ENCODE results near the gene MTCL1. TPM values are rescaled to one million over a fixed set of nuclear protein-coding genes. Genes with fewer than 3 reads are reported as not detected.

Gene MTCL1
- total RNA-seq, 1 experiment from 2014 or later: 50.1 TPM

- in situ Hi-C loops (cut with HindIII; ENCODE audit: low pct_unique_long_range_greater_than_20kb, low sequenced_read_pairs): no loop called here
- Histone ChIP-seq H3K36me3 (ENCODE audit: control insufficient read depth, insufficient read depth, low read length) (peaks cover 4% of the 10 kb centered on the region), H3K4me1 (ENCODE audit: control insufficient read depth, insufficient read depth, low read length) (peaks cover 46% of the 10 kb centered on the region), H3K4me3 (ENCODE audit: low read depth in 2 of 2, low read length in 2 of 2) (peak overlapping the region in 1 of 2 experiments; percentile 20; a peak in 2 of 4 replicates), H3K27ac (ENCODE audit: low read length) (peak overlapping the region; percentile 81), H3K27me3 (ENCODE audit: control insufficient read depth, insufficient read depth, low read length) (no peaks in the 10 kb centered on the region), H3K9me3 (ENCODE audit: control insufficient read depth, insufficient read depth, low read depth, low read length) (no peaks in the 10 kb centered on the region)
- POLR2A ChIA-PET: interaction anchor here (0.7 kb wide), 1 partner anchor 30 kb away, joined by 7 read pairs; no protein-coding TSS in a partner anchor
- no TSS peak for BruUV-seq (replicated peaks)
- peak; percentile 84 for DNase-seq (ENCODE audit: low read depth, low spot score)
- ATAC-seq: peak; percentile 92
- intact Hi-C loops (cut with micrococcal nuclease; ENCODE audit: unreplicated experiment): loop anchor here (10.0 kb wide), 1 partner anchor 184 kb away; no protein-coding TSS in a partner anchor
- CTCF ChIA-PET: no interaction called here
- TF ChIP-seq, protein P1, sequence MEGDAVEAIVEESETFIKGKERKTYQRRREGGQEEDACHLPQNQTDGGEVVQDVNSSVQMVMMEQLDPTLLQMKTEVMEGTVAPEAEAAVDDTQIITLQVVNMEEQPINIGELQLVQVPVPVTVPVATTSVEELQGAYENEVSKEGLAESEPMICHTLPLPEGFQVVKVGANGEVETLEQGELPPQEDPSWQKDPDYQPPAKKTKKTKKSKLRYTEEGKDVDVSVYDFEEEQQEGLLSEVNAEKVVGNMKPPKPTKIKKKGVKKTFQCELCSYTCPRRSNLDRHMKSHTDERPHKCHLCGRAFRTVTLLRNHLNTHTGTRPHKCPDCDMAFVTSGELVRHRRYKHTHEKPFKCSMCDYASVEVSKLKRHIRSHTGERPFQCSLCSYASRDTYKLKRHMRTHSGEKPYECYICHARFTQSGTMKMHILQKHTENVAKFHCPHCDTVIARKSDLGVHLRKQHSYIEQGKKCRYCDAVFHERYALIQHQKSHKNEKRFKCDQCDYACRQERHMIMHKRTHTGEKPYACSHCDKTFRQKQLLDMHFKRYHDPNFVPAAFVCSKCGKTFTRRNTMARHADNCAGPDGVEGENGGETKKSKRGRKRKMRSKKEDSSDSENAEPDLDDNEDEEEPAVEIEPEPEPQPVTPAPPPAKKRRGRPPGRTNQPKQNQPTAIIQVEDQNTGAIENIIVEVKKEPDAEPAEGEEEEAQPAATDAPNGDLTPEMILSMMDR (IDR thresholded peaks at IDR 0.05): no peak
- TF ChIP-seq POLR2AphosphoS5 (IDR thresholded peaks at IDR 0.05; ENCODE audit: low read depth, low read length) (peak; percentile 65; the same call in 1 of the 2 replicates), SIN3A (IDR thresholded peaks at IDR 0.05; ENCODE audit: borderline replicate concordance, insufficient read depth, low read depth, low read length) (no peak)
Measured at GRCh38 chr18:8800445-8800844, 95.1 kb downstream of the MTCL1 start.

- peak; percentile 4 for DNase-seq (ENCODE audit: low read depth, low spot score)
- intact Hi-C loops (cut with micrococcal nuclease; ENCODE audit: unreplicated experiment): loop anchor here (10.0 kb wide), 1 partner anchor 184 kb away; no protein-coding TSS in a partner anchor
- Histone ChIP-seq H3K4me1 (ENCODE audit: control insufficient read depth, insufficient read depth, low read length) (peaks cover 43% of the 10 kb centered on the region), H3K27ac (ENCODE audit: low read length) (peak overlapping the region; percentile 81), H3K36me3 (ENCODE audit: control insufficient read depth, insufficient read depth, low read length) (peaks cover 4% of the 10 kb centered on the region), H3K4me3 (ENCODE audit: low read depth in 2 of 2, low read length in 2 of 2) (no peak overlapping the region), H3K27me3 (ENCODE audit: control insufficient read depth, insufficient read depth, low read length) (no peaks in the 10 kb centered on the region), H3K9me3 (ENCODE audit: control insufficient read depth, insufficient read depth, low read depth, low read length) (no peaks in the 10 kb centered on the region)
- no TSS peak for BruUV-seq (replicated peaks)
- TF ChIP-seq, protein P1 (IDR thresholded peaks at IDR 0.05): no peak
- TF ChIP-seq POLR2AphosphoS5 (IDR thresholded peaks at IDR 0.05; ENCODE audit: low read depth, low read length) (no peak), SIN3A (IDR thresholded peaks at IDR 0.05; ENCODE audit: borderline replicate concordance, insufficient read depth, low read depth, low read length) (no peak), TCF7L2 (IDR thresholded peaks at IDR 0.05; ENCODE audit: low read depth, low read length) (no peak)
- TF ChIP-seq, protein P2, sequence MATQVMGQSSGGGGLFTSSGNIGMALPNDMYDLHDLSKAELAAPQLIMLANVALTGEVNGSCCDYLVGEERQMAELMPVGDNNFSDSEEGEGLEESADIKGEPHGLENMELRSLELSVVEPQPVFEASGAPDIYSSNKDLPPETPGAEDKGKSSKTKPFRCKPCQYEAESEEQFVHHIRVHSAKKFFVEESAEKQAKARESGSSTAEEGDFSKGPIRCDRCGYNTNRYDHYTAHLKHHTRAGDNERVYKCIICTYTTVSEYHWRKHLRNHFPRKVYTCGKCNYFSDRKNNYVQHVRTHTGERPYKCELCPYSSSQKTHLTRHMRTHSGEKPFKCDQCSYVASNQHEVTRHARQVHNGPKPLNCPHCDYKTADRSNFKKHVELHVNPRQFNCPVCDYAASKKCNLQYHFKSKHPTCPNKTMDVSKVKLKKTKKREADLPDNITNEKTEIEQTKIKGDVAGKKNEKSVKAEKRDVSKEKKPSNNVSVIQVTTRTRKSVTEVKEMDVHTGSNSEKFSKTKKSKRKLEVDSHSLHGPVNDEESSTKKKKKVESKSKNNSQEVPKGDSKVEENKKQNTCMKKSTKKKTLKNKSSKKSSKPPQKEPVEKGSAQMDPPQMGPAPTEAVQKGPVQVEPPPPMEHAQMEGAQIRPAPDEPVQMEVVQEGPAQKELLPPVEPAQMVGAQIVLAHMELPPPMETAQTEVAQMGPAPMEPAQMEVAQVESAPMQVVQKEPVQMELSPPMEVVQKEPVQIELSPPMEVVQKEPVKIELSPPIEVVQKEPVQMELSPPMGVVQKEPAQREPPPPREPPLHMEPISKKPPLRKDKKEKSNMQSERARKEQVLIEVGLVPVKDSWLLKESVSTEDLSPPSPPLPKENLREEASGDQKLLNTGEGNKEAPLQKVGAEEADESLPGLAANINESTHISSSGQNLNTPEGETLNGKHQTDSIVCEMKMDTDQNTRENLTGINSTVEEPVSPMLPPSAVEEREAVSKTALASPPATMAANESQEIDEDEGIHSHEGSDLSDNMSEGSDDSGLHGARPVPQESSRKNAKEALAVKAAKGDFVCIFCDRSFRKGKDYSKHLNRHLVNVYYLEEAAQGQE (IDR thresholded peaks at IDR 0.05; ENCODE audit: insufficient read depth in 1 of 2, low read depth in 2 of 2, low read length in 1 of 2): no peak
- POLR2A ChIA-PET: interaction anchor here (0.7 kb wide), 1 partner anchor 30 kb away, joined by 7 read pairs; no protein-coding TSS in a partner anchor
- in situ Hi-C loops (cut with HindIII; ENCODE audit: low pct_unique_long_range_greater_than_20kb, low sequenced_read_pairs): no loop called here
- CTCF ChIA-PET: no interaction called here
- ATAC-seq: peak; percentile 60
Measured at GRCh38 chr18:8800876-8801262, 95.5 kb downstream of the MTCL1 start.
